ENCODE measurements around the gene GPC2. TPM values are rescaled to one million over a fixed set of nuclear protein-coding genes. Genes with fewer than 3 reads are reported as not detected.

The GPC2 gene
- total and polyA plus RNA-seq, 9 donors = 0.25 to 5.6 (median 3.1) TPM

GRCh38 chr7:100175296-100175935 is 1.8 kb downstream of the GPC2 start:
- no peaks in the 10 kb centered on the region for H3K36me3 ChIP-seq
- H3K4me3 ChIP-seq = no peak overlapping the region
- no peak for TF ChIP-seq POLR2A (IDR thresholded peaks at IDR 0.05)
- TF ChIP-seq EP300 (IDR thresholded peaks at IDR 0.05) = no peak
- TF ChIP-seq CTCF (IDR thresholded peaks at IDR 0.05) = no peak
- H3K9me3 ChIP-seq = no peaks in the 10 kb centered on the region
- no peak overlapping the region for H3K27ac ChIP-seq
- H3K27me3 ChIP-seq = no peaks in the 10 kb centered on the region
- H3K4me1 ChIP-seq (ENCODE audit: insufficient read depth) = no peaks in the 10 kb centered on the region
- 93 to 94% (median 94%) methylated on average over 14 of the region's 14 CpGs for WGBS, 3 donors
- intact Hi-C loops (cut with DNase I) = no loop called here
- no peak for DNase-seq

- H3K9me3 ChIP-seq = no peaks in the 10 kb centered on the region
- no peak for DNase-seq
- no peak overlapping the region for H3K27ac ChIP-seq
- H3K4me3 ChIP-seq = no peak overlapping the region
- H3K4me1 ChIP-seq (ENCODE audit: insufficient read depth) = no peaks in the 10 kb centered on the region
- intact Hi-C loops (cut with DNase I) = no loop called here
- TF ChIP-seq POLR2A (IDR thresholded peaks at IDR 0.05) (no peak), EP300 (IDR thresholded peaks at IDR 0.05) (no peak), CTCF (IDR thresholded peaks at IDR 0.05) (no peak)
- 84 to 92% (median 85%) methylated on average over 5 of the region's 5 CpGs for WGBS, 3 donors
- no peaks in the 10 kb centered on the region for H3K27me3 ChIP-seq
- H3K36me3 ChIP-seq = no peaks in the 10 kb centered on the region
Observed at GRCh38 chr7:100174582-100174981, 2.6 kb downstream of the GPC2 start.

- Histone ChIP-seq H3K4me3 (no peak overlapping the region), H3K27ac (no peak overlapping the region), H3K36me3 (no peaks in the 10 kb centered on the region), H3K9me3 (no peaks in the 10 kb centered on the region), H3K4me1 (ENCODE audit: insufficient read depth) (no peaks in the 10 kb centered on the region), H3K27me3 (no peaks in the 10 kb centered on the region)
- 88 to 90% (median 89%) methylated on average over 11 of the region's 11 CpGs for WGBS, 3 donors
- TF ChIP-seq EP300 (IDR thresholded peaks at IDR 0.05) (no peak), POLR2A (IDR thresholded peaks at IDR 0.05) (no peak), CTCF (IDR thresholded peaks at IDR 0.05) (no peak)
- DNase-seq = no peak
- intact Hi-C loops (cut with DNase I) = no loop called here
Observed at GRCh38 chr7:100173806-100174495, 3.2 kb downstream of the GPC2 start.

- no peak for DNase-seq
- no peaks in the 10 kb centered on the region for H3K36me3 ChIP-seq
- H3K4me1 ChIP-seq (ENCODE audit: insufficient read depth) = peaks cover 6% of the 10 kb centered on the region
- TF ChIP-seq EP300 (IDR thresholded peaks at IDR 0.05) (no peak), CTCF (IDR thresholded peaks at IDR 0.05) (no peak), POLR2A (IDR thresholded peaks at IDR 0.05) (no peak)
- peak overlapping the region; percentile 41 for H3K4me3 ChIP-seq
- H3K27ac ChIP-seq = no peak overlapping the region
- H3K9me3 ChIP-seq = no peaks in the 10 kb centered on the region
- H3K27me3 ChIP-seq = no peaks in the 10 kb centered on the region
- WGBS, 3 donors = 26 to 36% (median 32%) methylated on average over 22 of the region's 22 CpGs
- intact Hi-C loops (cut with DNase I) = no loop called here
Observed at GRCh38 chr7:100171840-100172239, 5.3 kb downstream of the GPC2 start.
